Vagina (tissue), 2 donors: ENCODE measurements around the gene SCN10A. TPM values are rescaled to one million over a fixed set of nuclear protein-coding genes. Genes with fewer than 3 reads are reported as not detected.

Source experiments
- DNase-seq, 2 donors: peaks; one replicate each; pipeline ENCODE4 v3.0.0-alpha.2; 2017; ENCODE audit errors: extremely low spot score in 2 of 2
- H3K27ac ChIP-seq: fragments of 200-600 bp; sonication (generic); one replicate; pipeline ENCODE4 v1.5.1; 2019
- H3K27me3 ChIP-seq: fragments of 200-600 bp; sonication (generic); one replicate; pipeline ENCODE4 v1.5.1; 2019
- H3K36me3 ChIP-seq, 2 donors: fragments of 200-600 bp; sonication (generic); one replicate each; pipeline ENCODE4 v1.5.1; 2017 to 2019
- H3K4me1 ChIP-seq: fragments of 200-600 bp; sonication (generic); one replicate; pipeline ENCODE4 v1.5.1; 2019
- H3K4me3 ChIP-seq, 2 donors: fragments of 200-600 bp; sonication (generic); 1 replicate in 1 of 2; 2 replicates in 1 of 2; pipeline ENCODE4 v1.5.1; 2016 to 2019
- H3K9me3 ChIP-seq: fragments of 200-600 bp; sonication (generic); one replicate; pipeline ENCODE4 v1.5.1; 2019
- POLR2A ChIP-seq, 2 donors: fragments of 450-650 bp; IDR thresholded peaks; one replicate each; pipeline ENCODE4 v1.6.1; 2017; ENCODE audit warnings: antibody characterized with exemption in 2 of 2, mild to moderate bottlenecking in 2 of 2, moderate library complexity in 2 of 2
- POLR2AphosphoS5 ChIP-seq, 2 donors: sonication (generic); formaldehyde crosslinking; IDR thresholded peaks; one replicate each; pipeline ENCODE4 v1.9.0; 2017; ENCODE audit warnings: antibody characterized with exemption in 2 of 2, mild to moderate bottlenecking in 2 of 2, low read depth in 1 of 2; ENCODE audit not compliant: insufficient read depth in 1 of 2
- intact Hi-C: fragments of 100-400 bp; cut with DNase I; formaldehyde crosslinking; loops from one replicate; pipeline ENCODE4 v1.15.1; 2023
- total RNA-seq: library from RNA; depleted of rRNA; stranded (reverse); fragments of >200 nt; gene quantifications from one replicate; pipeline ENCODE4 v1.2.3, GENCODE V29; 2016
- TF ChIP-seq, protein P1 (sequence below), 3 experiments: fragments of 450-650 bp in 2 of 3; fragments of 200-600 bp in 1 of 3; sonication (generic) in 1 of 3; IDR thresholded peaks; one replicate each; pipeline ENCODE4 v1.5.1; 2017 to 2019; ENCODE audit warnings: antibody characterized with exemption in 3 of 3, mild to moderate bottlenecking in 2 of 3, moderate library complexity in 2 of 3

The SCN10A gene
- total RNA-seq, 1 donor from 2014 or later, result not detected

DNA sequence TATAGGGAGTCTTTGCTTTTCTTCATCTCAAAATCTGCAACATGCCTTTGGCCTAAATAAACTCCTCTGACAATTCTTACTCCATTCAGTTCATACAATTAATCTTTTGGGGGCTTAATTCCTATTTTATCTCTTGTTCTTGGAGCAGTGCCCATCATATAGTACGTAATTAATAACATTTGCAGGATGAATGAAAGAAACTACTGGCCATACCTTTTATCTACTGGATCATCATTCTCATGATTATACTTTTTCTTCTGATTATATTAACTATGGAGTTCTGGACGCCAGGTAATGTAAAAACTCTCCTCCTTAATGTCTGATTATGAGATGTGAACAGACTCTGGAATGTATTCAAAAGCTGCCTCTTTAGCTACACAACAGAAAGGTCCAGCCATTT is 120.0 kb downstream of the SCN10A start:
- TF ChIP-seq, protein P1, sequence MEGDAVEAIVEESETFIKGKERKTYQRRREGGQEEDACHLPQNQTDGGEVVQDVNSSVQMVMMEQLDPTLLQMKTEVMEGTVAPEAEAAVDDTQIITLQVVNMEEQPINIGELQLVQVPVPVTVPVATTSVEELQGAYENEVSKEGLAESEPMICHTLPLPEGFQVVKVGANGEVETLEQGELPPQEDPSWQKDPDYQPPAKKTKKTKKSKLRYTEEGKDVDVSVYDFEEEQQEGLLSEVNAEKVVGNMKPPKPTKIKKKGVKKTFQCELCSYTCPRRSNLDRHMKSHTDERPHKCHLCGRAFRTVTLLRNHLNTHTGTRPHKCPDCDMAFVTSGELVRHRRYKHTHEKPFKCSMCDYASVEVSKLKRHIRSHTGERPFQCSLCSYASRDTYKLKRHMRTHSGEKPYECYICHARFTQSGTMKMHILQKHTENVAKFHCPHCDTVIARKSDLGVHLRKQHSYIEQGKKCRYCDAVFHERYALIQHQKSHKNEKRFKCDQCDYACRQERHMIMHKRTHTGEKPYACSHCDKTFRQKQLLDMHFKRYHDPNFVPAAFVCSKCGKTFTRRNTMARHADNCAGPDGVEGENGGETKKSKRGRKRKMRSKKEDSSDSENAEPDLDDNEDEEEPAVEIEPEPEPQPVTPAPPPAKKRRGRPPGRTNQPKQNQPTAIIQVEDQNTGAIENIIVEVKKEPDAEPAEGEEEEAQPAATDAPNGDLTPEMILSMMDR (IDR thresholded peaks at IDR 0.05), result no peak
- TF ChIP-seq POLR2AphosphoS5 (IDR thresholded peaks at IDR 0.05; ENCODE audit: insufficient read depth in 1 of 2, low read depth in 1 of 2) (no peak), POLR2A (IDR thresholded peaks at IDR 0.05) (no peak)
- Histone ChIP-seq H3K9me3 (no peaks in the 10 kb centered on the region), H3K27me3 (no peaks in the 10 kb centered on the region), H3K4me1 (no peaks in the 10 kb centered on the region), H3K36me3 (no peaks in the 10 kb centered on the region), H3K27ac (no peak overlapping the region), H3K4me3 (no peak overlapping the region)
- intact Hi-C loops, result no loop called here
- DNase-seq, result no peak

DNA sequence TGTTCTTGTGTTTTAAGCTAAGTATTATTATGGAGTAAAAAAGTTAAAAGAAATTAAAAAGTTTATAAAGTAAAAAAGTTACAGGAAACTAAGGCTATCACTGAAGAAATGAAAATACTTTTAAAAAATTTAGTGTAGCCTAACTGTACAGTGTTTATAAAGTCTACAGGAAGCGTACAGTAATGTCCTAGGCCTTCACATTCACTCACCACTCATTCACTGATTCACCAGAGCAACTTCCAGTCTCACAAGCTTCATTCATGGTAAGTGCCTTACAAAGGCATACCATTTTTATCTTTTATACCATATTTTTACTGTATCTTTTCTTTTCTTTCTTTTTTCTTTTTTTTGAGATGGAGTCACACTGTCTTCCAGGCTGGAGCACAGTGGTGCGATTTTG is 125.8 kb downstream of the SCN10A start:
- DNase-seq, result no peak
- intact Hi-C loops, result no loop called here
- Histone ChIP-seq H3K27me3 (no peaks in the 10 kb centered on the region), H3K4me1 (no peaks in the 10 kb centered on the region), H3K27ac (no peak overlapping the region), H3K9me3 (no peaks in the 10 kb centered on the region), H3K4me3 (no peak overlapping the region), H3K36me3 (no peaks in the 10 kb centered on the region)
- TF ChIP-seq, protein P1 (IDR thresholded peaks at IDR 0.05), result no peak
- TF ChIP-seq POLR2AphosphoS5 (IDR thresholded peaks at IDR 0.05; ENCODE audit: insufficient read depth in 1 of 2, low read depth in 1 of 2) (no peak), POLR2A (IDR thresholded peaks at IDR 0.05) (no peak)

DNA sequence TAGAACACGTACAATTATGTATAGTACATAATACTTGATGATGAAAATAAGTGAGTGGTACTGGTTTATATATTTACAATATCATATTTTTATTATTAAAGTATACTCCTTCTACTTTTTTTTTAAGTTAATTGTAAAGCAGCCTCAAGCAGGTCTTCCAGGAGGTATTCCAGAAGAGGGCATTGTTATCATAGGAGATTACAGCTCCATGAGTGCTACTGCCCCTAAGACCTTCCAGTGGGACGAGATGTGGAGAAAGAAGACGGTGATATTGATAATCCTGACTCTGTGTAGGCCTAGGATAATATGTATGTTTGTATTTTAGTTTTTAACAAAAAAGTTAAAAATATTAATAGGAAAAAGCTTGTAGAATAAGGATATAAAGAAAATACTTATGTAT is 126.2 kb downstream of the SCN10A start:
- H3K27ac ChIP-seq, result no peak overlapping the region
- H3K27me3 ChIP-seq, result no peaks in the 10 kb centered on the region
- TF ChIP-seq, protein P1 (IDR thresholded peaks at IDR 0.05), result no peak
- TF ChIP-seq POLR2A (IDR thresholded peaks at IDR 0.05), result no peak
- TF ChIP-seq POLR2AphosphoS5 (IDR thresholded peaks at IDR 0.05; ENCODE audit: insufficient read depth in 1 of 2, low read depth in 1 of 2), result no peak
- DNase-seq, result no peak
- H3K4me1 ChIP-seq, result no peaks in the 10 kb centered on the region
- no peak overlapping the region for H3K4me3 ChIP-seq
- H3K9me3 ChIP-seq, result no peaks in the 10 kb centered on the region
- no peaks in the 10 kb centered on the region for H3K36me3 ChIP-seq
- intact Hi-C loops, result no loop called here

DNA sequence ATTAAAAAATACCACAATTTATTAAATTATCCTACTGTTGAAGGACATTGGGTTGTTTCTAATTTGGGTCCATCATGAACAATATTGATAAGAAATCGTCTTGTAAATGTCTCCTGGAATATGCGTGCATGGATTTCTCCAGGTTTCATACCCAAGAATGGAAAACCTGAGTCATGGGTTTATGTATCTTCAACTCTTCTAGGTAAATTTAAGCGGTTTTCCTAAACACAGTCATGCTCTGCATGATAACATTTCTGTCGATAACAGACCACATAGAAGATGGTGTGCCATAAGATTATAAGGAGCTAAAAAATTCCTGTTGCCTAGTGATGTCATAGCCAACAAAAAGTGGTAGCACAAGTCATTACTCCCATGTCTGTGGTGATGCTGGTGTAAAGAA is 126.7 kb downstream of the SCN10A start:
- TF ChIP-seq POLR2AphosphoS5 (IDR thresholded peaks at IDR 0.05; ENCODE audit: insufficient read depth in 1 of 2, low read depth in 1 of 2), result no peak
- no peak for TF ChIP-seq POLR2A (IDR thresholded peaks at IDR 0.05)
- TF ChIP-seq, protein P1 (IDR thresholded peaks at IDR 0.05), result no peak
- intact Hi-C loops, result no loop called here
- no peaks in the 10 kb centered on the region for H3K36me3 ChIP-seq
- no peaks in the 10 kb centered on the region for H3K4me1 ChIP-seq
- no peak overlapping the region for H3K4me3 ChIP-seq
- no peak overlapping the region for H3K27ac ChIP-seq
- no peaks in the 10 kb centered on the region for H3K9me3 ChIP-seq
- no peak for DNase-seq
- no peaks in the 10 kb centered on the region for H3K27me3 ChIP-seq

DNA sequence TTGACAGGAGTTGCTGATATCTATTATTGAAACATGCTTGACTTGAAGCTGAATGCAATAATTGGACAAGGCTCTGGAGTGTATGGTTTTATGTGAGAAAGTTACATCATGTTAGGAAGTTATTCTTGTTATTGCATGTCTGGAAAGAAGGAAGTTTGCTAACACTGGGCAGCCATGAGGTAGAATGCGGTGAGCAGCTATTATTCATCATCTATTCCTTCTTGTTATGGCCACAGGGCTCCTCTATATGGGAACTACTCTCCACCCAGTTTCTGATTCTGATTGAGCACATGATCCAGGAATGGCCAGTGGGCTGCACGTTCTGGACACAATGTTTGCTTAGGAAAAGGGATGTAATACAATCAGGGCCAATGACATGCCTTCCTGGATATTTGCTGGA is 128.7 kb downstream of the SCN10A start:
- H3K36me3 ChIP-seq, result no peaks in the 10 kb centered on the region
- no peaks in the 10 kb centered on the region for H3K27me3 ChIP-seq
- no peak overlapping the region for H3K4me3 ChIP-seq
- H3K4me1 ChIP-seq, result no peaks in the 10 kb centered on the region
- H3K9me3 ChIP-seq, result no peaks in the 10 kb centered on the region
- TF ChIP-seq POLR2AphosphoS5 (IDR thresholded peaks at IDR 0.05; ENCODE audit: insufficient read depth in 1 of 2, low read depth in 1 of 2) (no peak), POLR2A (IDR thresholded peaks at IDR 0.05) (no peak)
- TF ChIP-seq, protein P1 (IDR thresholded peaks at IDR 0.05), result no peak
- DNase-seq, result no peak
- intact Hi-C loops, result no loop called here
- H3K27ac ChIP-seq, result no peak overlapping the region
